Loucy (cell line): ENCODE data around the gene CCL20.

Experiments
- CTCF ChIP-seq: fragments of 200-600 bp; sonication (generic); conservative IDR thresholded peaks from 2 replicates; pipeline ENCODE4 v1.5.1; 2014; ENCODE audit warnings: mild to moderate bottlenecking, antibody characterized with exemption, low read length
- EZH2phosphoT487 ChIP-seq: fragments of 200-600 bp; IDR thresholded peaks from 2 replicates; pipeline ENCODE4 v1.6.1; 2018; ENCODE audit warnings: antibody characterized with exemption, mild to moderate bottlenecking, moderate library complexity, borderline replicate concordance

- TF ChIP-seq CTCF (no peak), EZH2phosphoT487 (no peak)
Measured at GRCh38 chr2:227816507-227817294, 3.1 kb downstream of the CCL20 start.
